Fibroblast of lung (primary cell): ENCODE results near the gene C12orf43. TPM values are rescaled to one million over a fixed set of nuclear protein-coding genes. Genes with fewer than 3 reads are reported as not detected.

ENCODE experiments used
- DNase-seq, 2 donors: peaks; one replicate each; pipeline versions ENCODE4 v3.0.0 to v3.0.0-alpha.2; 2010; ENCODE audit warnings: low read depth in 2 of 2
- H2AFZ ChIP-seq: 2 replicates; pipeline ENCODE4 v1.5.1; 2012; ENCODE audit warnings: low read length, control low read depth, inconsistent platforms
- H3K27ac ChIP-seq: 2 replicates; pipeline ENCODE4 v1.5.1; 2011; ENCODE audit warnings: low read length, control low read depth; ENCODE audit not compliant: insufficient read depth
- H3K27me3 ChIP-seq: 2 replicates; pipeline ENCODE4 v1.5.1; 2011; ENCODE audit warnings: mild to moderate bottlenecking, low read length; ENCODE audit not compliant: control insufficient read depth, insufficient read depth
- H3K36me3 ChIP-seq: 2 replicates; pipeline ENCODE4 v1.5.1; 2011; ENCODE audit warnings: low read length; ENCODE audit not compliant: control insufficient read depth, insufficient read depth
- H3K4me1 ChIP-seq: 2 replicates; pipeline ENCODE4 v1.5.1; 2011; ENCODE audit warnings: low read length; ENCODE audit not compliant: control insufficient read depth, insufficient read depth; ENCODE audit errors: extremely low read depth
- H3K4me2 ChIP-seq: 2 replicates; pipeline ENCODE4 v1.5.1; 2011; ENCODE audit warnings: low read length, control low read depth; ENCODE audit not compliant: insufficient read depth; ENCODE audit errors: extremely low read depth
- H3K4me3 ChIP-seq, 4 experiments: fragments of 200-600 bp in 1 of 4; sonication (generic) in 1 of 4; replicated peaks in 1 of 4; 2 replicates each; pipeline ENCODE4 v1.5.1; 2011 to 2016; ENCODE audit warnings: low read length in 4 of 4, low read depth in 3 of 4, mild to moderate bottlenecking in 3 of 4, control low read depth in 2 of 4, inconsistent platforms in 1 of 4, mixed read lengths in 1 of 4; ENCODE audit not compliant: insufficient read depth in 1 of 4; ENCODE audit errors: control extremely low read depth in 1 of 4
- H3K79me2 ChIP-seq: 2 replicates; pipeline ENCODE4 v1.5.1; 2012; ENCODE audit warnings: mild to moderate bottlenecking, low read length, inconsistent platforms; ENCODE audit not compliant: control insufficient read depth, insufficient read depth
- H3K9ac ChIP-seq: 2 replicates; pipeline ENCODE4 v1.5.1; 2011; ENCODE audit warnings: mild to moderate bottlenecking, low read length, control low read depth; ENCODE audit not compliant: insufficient read depth
- H3K9me3 ChIP-seq: 2 replicates; pipeline ENCODE4 v1.5.1; 2012; ENCODE audit warnings: low read depth, low read length; ENCODE audit not compliant: control insufficient read depth, insufficient read depth
- H4K20me1 ChIP-seq: 2 replicates; pipeline ENCODE4 v1.5.1; 2011; ENCODE audit warnings: low read length; ENCODE audit not compliant: control insufficient read depth, insufficient read depth; ENCODE audit errors: extremely low read depth
- EZH2 ChIP-seq: IDR thresholded peaks from 2 replicates; pipeline ENCODE4 v1.5.1; 2012; ENCODE audit warnings: low read length, control low read depth, mild to moderate bottlenecking; ENCODE audit errors: missing control alignments
- polyA plus RNA-seq, 2 donors: library from polyadenylated mRNA; depleted of rRNA in 1 of 2; stranded (reverse) in 1 of 2; unstranded in 1 of 2; fragments of >200 nt; gene quantifications; 2 replicates each; pipeline ENCODE4 v1.2.1, GENCODE V29; 2011 to 2012; ENCODE audit warnings: missing spikeins in 1 of 2
- total RNA-seq: library from RNA; depleted of rRNA; stranded (reverse); fragments of >200 nt; gene quantifications from 2 replicates; pipeline ENCODE4 v1.2.1, GENCODE V29; 2014
- TF ChIP-seq, protein P1 (sequence below), 2 donors: IDR thresholded peaks in 1 of 2; conservative IDR thresholded peaks in 1 of 2; 1 replicate in 1 of 2; 2 replicates in 1 of 2; pipeline ENCODE4 v1.5.1; 2011 to 2012; ENCODE audit warnings: low read length in 2 of 2, control low read depth in 1 of 2, inconsistent platforms in 1 of 2, low read depth in 1 of 2, mild to moderate bottlenecking in 1 of 2

The C12orf43 gene
- total and polyA plus RNA-seq, 2 donors (not counting 1 experiment from before 2014, with no cell fraction given) = 11.4 to 14.7 TPM

DNA sequence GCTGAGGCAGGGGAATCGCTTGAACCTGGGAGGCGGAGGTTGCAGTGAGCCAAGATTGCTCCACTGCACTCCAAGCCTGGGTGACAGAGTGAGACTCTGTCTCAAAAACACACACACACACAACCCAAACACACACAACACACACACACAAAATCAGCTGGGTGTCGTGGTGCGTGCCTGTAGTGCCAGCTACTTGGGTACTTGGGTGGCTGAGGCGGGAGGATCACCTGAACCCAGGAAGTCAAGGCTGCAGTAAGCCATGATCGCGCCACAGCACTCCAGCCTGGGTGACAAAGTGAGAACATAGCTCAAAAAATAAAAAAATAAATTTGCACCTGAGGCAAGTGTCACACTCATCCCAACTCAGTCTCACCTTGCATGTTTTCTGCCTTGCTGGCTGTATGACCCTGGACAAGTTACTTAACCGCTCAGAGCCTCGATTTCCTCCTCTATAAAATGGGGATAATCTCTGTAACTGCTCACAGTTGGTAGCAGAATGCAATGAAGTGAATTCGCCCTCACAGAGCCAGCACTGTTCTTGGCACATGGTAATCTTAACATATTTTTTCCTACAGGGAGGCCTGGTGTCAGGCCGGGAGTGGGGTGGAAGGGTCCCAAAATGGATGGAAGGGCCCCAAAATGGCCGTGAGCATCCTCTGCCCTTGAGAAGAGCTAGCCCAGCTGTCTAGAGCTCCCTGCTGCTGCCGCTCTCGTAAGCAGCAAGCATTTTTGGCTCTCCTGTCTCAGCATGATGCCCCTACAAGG, 38.6 kb downstream of the C12orf43 start:
- Histone ChIP-seq H3K4me3 (no peak overlapping the region), H3K36me3 (no peaks in the 10 kb centered on the region), H3K79me2 (no peaks in the 10 kb centered on the region), H3K27me3 (no peaks in the 10 kb centered on the region), H3K9ac (no peak overlapping the region), H4K20me1 (no peaks in the 10 kb centered on the region), H3K4me2 (no peak overlapping the region), H3K27ac (no peak overlapping the region), H3K4me1 (no peaks in the 10 kb centered on the region), H2AFZ (no peak overlapping the region), H3K9me3 (no peaks in the 10 kb centered on the region)
- no peak for DNase-seq
- no peak for TF ChIP-seq EZH2
- TF ChIP-seq, protein P1, sequence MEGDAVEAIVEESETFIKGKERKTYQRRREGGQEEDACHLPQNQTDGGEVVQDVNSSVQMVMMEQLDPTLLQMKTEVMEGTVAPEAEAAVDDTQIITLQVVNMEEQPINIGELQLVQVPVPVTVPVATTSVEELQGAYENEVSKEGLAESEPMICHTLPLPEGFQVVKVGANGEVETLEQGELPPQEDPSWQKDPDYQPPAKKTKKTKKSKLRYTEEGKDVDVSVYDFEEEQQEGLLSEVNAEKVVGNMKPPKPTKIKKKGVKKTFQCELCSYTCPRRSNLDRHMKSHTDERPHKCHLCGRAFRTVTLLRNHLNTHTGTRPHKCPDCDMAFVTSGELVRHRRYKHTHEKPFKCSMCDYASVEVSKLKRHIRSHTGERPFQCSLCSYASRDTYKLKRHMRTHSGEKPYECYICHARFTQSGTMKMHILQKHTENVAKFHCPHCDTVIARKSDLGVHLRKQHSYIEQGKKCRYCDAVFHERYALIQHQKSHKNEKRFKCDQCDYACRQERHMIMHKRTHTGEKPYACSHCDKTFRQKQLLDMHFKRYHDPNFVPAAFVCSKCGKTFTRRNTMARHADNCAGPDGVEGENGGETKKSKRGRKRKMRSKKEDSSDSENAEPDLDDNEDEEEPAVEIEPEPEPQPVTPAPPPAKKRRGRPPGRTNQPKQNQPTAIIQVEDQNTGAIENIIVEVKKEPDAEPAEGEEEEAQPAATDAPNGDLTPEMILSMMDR (conservative IDR thresholded peaks at IDR 0.05 in 1 of 2, IDR thresholded peaks at IDR 0.05 in 1 of 2; ENCODE audit: low read depth in 1 of 2, low read length in 2 of 2) = no peak

DNA sequence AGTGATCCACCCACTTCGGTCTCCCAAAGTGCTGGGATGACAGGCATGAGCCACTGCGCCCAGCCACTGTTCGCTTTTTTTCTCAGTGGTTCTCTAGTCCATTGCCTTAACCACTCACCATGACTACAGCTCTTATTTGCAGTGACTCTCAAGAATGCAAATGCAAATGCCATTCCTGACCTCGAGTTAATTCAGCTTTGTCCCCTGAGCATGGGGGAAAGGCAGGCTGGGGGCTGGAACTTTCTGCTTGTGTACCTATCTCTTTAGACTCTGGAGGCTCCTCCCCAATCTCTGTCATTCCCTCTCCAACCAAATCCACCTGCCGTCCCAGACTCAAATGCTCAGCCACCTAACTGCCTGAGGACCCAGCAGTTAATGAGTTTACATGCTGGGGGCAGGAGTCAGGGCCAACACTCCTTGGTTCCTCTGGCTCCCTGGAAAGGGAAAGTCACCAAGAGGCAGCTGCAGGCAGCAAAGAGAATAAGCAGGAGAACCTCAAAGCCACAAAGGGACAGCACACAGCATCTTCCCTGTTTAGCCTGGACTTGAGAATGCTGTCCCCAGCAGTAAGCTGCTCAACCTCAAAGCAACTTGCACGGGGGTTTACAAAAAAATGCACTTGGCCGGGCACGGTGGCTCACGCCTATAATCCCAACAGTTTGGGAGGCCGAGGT, 43.3 kb downstream of the C12orf43 start:
- Histone ChIP-seq H3K79me2 (no peaks in the 10 kb centered on the region), H2AFZ (no peak overlapping the region), H3K4me2 (no peak overlapping the region), H3K4me1 (no peaks in the 10 kb centered on the region), H3K27me3 (no peaks in the 10 kb centered on the region), H3K4me3 (no peak overlapping the region), H3K9ac (no peak overlapping the region), H3K9me3 (no peaks in the 10 kb centered on the region), H3K27ac (no peak overlapping the region), H3K36me3 (no peaks in the 10 kb centered on the region), H4K20me1 (no peaks in the 10 kb centered on the region)
- peak in 1 of 2 donors; percentile 22 for DNase-seq
- TF ChIP-seq, protein P1 (conservative IDR thresholded peaks at IDR 0.05 in 1 of 2, IDR thresholded peaks at IDR 0.05 in 1 of 2; ENCODE audit: low read depth in 1 of 2, low read length in 2 of 2) = no peak
- no peak for TF ChIP-seq EZH2

DNA sequence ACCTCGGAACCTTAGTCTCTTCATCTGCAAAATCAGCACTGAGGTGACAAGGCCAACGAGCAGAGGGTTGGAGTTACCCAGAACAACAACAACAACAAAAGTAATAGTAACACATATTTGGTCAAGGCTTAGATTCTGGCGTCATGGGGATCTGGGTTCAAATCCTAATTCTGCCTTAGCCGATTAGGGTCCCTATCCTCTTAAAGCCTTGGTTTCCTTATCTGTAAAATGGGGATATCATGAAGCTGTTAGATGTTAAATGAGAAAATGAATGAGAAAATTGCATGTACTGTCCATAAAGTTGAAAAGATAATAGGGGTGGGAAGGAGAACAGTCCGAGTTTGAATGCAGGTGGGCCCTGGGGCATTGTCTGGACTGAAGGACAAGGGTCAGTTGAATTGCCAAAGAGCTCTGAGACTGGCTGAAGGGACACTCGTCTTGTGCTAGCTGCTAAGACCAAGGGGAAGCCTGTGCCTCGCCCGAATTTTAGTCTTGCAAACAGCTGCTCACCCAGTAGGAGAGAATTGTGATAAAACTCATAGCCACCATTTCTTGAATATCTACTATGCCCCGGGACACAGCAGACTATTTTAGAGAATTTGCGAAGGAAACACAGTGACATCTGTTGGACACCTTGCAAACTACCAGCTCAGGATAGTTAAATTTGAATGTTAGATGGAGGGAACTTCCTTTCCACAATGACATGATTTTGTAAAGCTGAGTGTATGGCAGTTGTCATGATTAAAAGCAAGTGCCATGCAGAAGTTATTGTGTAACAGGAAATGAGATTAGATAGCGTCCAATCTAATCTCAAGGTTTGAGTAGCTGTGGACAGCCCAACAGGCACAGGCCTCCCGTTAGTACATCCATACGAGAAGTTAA, 44.7 kb downstream of the C12orf43 start:
- H3K4me1 ChIP-seq = no peaks in the 10 kb centered on the region
- H3K4me3 ChIP-seq = no peak overlapping the region
- no peak for TF ChIP-seq EZH2
- TF ChIP-seq, protein P1 (conservative IDR thresholded peaks at IDR 0.05 in 1 of 2, IDR thresholded peaks at IDR 0.05 in 1 of 2; ENCODE audit: low read depth in 1 of 2, low read length in 2 of 2) = peak; percentile 79 to 80

More for the DNA sequence above, 44.7 kb downstream of the C12orf43 start:
- Histone ChIP-seq H3K9ac (no peak overlapping the region), H3K27ac (no peak overlapping the region), H4K20me1 (no peaks in the 10 kb centered on the region), H3K79me2 (no peaks in the 10 kb centered on the region), H3K4me2 (no peak overlapping the region), H3K36me3 (no peaks in the 10 kb centered on the region), H3K9me3 (no peaks in the 10 kb centered on the region), H2AFZ (no peak overlapping the region), H3K27me3 (no peaks in the 10 kb centered on the region)
- DNase-seq = peak; percentile 46 to 70
